Smooth muscle cell (in vitro differentiated cells): ENCODE data around the gene TOPBP1. TPM values are rescaled to one million over a fixed set of nuclear protein-coding genes. Genes with fewer than 3 reads are reported as not detected.

Experiments used
- DNase-seq: peaks from one replicate; lab custom pipeline; 2025; ENCODE audit not compliant: unreplicated experiment; lab: John Stamatoyannopoulos, UW
- H2AFZ ChIP-seq: fragments of 200-600 bp; sonication (generic); 2 replicates; pipeline ENCODE4 v1.6.0; 2016; ENCODE audit warnings: antibody characterized with exemption, low read depth, mild to moderate bottlenecking
- H3F3A ChIP-seq: fragments of 200-600 bp; sonication (generic); 2 replicates; pipeline ENCODE4 v1.6.0; 2017; ENCODE audit warnings: antibody characterized with exemption, low read depth
- H3K27ac ChIP-seq: fragments of 200-600 bp; sonication (generic); 2 replicates; pipeline ENCODE4 v1.5.1; 2016; ENCODE audit warnings: low read depth, mild to moderate bottlenecking
- H3K27me3 ChIP-seq: fragments of 200-600 bp; sonication (generic); 2 replicates; pipeline ENCODE4 v1.6.1; 2016; ENCODE audit warnings: low read depth, mild to moderate bottlenecking
- H3K36me3 ChIP-seq: fragments of 200-600 bp; sonication (generic); 2 replicates; pipeline ENCODE4 v1.5.1; 2016; ENCODE audit warnings: low read depth
- H3K4me1 ChIP-seq: fragments of 200-600 bp; sonication (generic); 2 replicates; pipeline ENCODE4 v1.5.1; 2016; ENCODE audit warnings: low read depth
- H3K4me2 ChIP-seq: fragments of 200-600 bp; sonication (generic); 2 replicates; pipeline ENCODE4 v1.6.0; 2016; ENCODE audit warnings: mild to moderate bottlenecking
- H3K4me3 ChIP-seq: fragments of 200-600 bp; sonication (generic); 2 replicates; pipeline ENCODE4 v1.5.1; 2016; ENCODE audit warnings: mild to moderate bottlenecking
- H3K79me2 ChIP-seq: fragments of 200-600 bp; sonication (generic); 2 replicates; pipeline ENCODE4 v1.6.0; 2016; ENCODE audit warnings: low read depth, mild to moderate bottlenecking
- H3K9ac ChIP-seq: fragments of 200-600 bp; sonication (generic); 2 replicates; pipeline ENCODE4 v1.6.0; 2016; ENCODE audit warnings: low read depth
- H3K9me3 ChIP-seq: fragments of 200-600 bp; sonication (generic); replicated peaks from 2 replicates; pipeline ENCODE4 v1.5.1; 2016; ENCODE audit warnings: low read depth
- H4K20me1 ChIP-seq: fragments of 200-600 bp; sonication (generic); 2 replicates; pipeline ENCODE4 v1.6.0; 2016; ENCODE audit warnings: low read depth
- WGBS: methylation state at CpG from one replicate; pipeline ENCODE4 v1.1.7; 2016; ENCODE audit warnings: low lambda C conversion rate; 5-methylcytosine and 5-hydroxymethylcytosine counted together
- polyA plus RNA-seq: library from polyadenylated mRNA; unstranded; fragments of >200 nt; fragmentation: Nextera tagmentation; extraction: Ambion mirVana; gene quantifications from 2 replicates; pipeline ENCODE4 v1.2.1, GENCODE V29; 2016
- total RNA-seq: library from RNA; depleted of rRNA; stranded (reverse); fragments of >200 nt; gene quantifications from 2 replicates; pipeline ENCODE4 v1.2.3, GENCODE V29; 2014
- TF ChIP-seq, protein P1 (sequence below): fragments of 200-600 bp; sonication (generic); IDR thresholded peaks from 2 replicates; pipeline ENCODE4 v1.5.1; 2017; ENCODE audit warnings: borderline replicate concordance, mild to moderate bottlenecking, antibody characterized with exemption; ENCODE audit not compliant: insufficient read depth, poor library complexity, severe bottlenecking

TOPBP1 gene
- total and polyA plus RNA-seq, 2 experiments from 2014 or later, result 8.3 to 27.5 TPM

DNA sequence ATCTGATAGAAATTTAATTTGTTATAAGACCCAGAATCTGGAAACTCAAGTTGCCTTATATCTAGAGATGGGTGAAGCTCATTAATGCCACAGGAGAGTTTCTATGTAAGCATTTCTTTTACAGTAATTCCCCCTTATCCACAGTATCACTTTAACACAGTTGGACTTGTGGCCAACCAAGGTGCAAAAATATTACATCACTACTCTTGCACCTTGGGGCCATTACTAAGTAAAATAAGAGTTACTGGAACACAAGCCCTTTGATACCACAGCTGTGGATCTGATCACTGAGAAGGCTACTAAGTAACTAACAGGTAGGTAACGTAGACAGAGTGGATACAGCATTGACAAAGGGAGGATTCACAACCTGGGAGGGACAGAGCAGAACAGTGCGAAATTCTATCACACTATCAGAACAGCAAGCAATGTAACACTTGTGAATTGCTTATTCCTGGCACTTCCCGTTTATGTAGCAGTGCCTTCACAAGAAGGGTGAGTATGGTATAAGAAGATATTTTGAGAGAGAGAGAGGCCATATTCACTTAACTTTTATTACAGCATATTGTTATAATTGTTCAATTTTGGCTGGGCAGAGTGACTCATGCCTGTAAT lies 33.9 kb upstream of the TOPBP1 start:
- no peak overlapping the region for H3K9ac ChIP-seq
- no peak overlapping the region for H3K27ac ChIP-seq
- no peaks in the 10 kb centered on the region for H3K9me3 ChIP-seq
- H2AFZ ChIP-seq, result no peak overlapping the region
- DNase-seq, result no peak
- no peaks in the 10 kb centered on the region for H3F3A ChIP-seq
- H3K27me3 ChIP-seq, result no peaks in the 10 kb centered on the region
- no peaks in the 10 kb centered on the region for H3K79me2 ChIP-seq
- no peak overlapping the region for H3K4me2 ChIP-seq
- H3K4me3 ChIP-seq, result no peak overlapping the region
- H4K20me1 ChIP-seq, result no peaks in the 10 kb centered on the region
- no peaks in the 10 kb centered on the region for H3K4me1 ChIP-seq
- TF ChIP-seq, protein P1, sequence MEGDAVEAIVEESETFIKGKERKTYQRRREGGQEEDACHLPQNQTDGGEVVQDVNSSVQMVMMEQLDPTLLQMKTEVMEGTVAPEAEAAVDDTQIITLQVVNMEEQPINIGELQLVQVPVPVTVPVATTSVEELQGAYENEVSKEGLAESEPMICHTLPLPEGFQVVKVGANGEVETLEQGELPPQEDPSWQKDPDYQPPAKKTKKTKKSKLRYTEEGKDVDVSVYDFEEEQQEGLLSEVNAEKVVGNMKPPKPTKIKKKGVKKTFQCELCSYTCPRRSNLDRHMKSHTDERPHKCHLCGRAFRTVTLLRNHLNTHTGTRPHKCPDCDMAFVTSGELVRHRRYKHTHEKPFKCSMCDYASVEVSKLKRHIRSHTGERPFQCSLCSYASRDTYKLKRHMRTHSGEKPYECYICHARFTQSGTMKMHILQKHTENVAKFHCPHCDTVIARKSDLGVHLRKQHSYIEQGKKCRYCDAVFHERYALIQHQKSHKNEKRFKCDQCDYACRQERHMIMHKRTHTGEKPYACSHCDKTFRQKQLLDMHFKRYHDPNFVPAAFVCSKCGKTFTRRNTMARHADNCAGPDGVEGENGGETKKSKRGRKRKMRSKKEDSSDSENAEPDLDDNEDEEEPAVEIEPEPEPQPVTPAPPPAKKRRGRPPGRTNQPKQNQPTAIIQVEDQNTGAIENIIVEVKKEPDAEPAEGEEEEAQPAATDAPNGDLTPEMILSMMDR, result no peak
- 89% methylated on average over 3 of the region's 3 CpGs for WGBS
- H3K36me3 ChIP-seq, result no peaks in the 10 kb centered on the region

DNA sequence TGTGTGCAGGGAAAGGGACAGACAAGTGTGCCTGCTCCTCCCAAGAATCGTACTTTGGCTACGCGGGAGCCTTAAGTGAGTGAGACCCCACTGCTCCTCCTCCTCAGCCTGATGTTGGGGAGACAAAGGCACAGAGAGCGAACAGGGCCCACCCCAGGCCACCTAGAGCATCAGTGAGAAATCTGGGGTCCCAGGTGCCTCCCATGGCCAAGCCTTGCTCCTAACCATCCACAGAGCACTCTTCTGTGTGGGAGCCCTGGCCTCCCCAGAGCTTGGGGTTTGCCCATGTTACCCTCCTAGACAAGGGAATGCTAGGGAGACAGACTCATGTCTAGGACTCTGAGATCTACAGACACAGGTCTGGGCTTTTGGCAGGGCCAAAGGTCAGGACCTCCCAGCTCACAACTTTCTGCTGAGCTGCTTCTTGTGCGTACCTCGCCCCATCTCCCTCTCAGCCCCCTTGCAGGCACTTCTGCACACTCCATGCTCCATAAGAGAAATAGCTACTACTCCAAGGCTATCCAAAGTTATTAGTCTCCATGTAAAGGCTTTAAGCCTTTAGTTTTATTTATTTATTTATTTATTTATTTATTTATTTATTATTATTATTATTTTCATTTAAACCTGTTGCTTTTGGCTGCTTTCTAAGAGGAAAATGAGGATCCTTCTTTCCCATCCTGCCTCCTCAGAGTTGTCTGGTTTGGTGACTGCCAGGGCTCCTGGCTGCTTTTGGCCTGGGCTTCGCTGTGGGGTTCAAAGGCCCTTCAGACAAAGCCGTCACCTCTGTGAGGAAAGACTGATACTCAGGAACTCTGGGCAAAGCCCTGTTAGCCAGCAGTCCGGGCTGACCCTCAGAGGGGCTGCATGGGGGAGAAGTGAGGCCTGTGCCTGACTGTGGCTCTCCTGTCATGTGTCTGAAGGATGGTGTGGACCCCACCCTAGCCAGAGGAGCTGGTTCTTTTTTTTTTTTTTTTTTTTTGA lies 32.8 kb upstream of the TOPBP1 start:
- 96% methylated on average over 9 of the region's 9 CpGs for WGBS
- Histone ChIP-seq H3K4me2 (no peak overlapping the region), H3K27ac (no peak overlapping the region), H3K36me3 (no peaks in the 10 kb centered on the region), H4K20me1 (no peaks in the 10 kb centered on the region), H3K4me3 (no peak overlapping the region), H3F3A (no peaks in the 10 kb centered on the region), H3K27me3 (no peaks in the 10 kb centered on the region), H3K79me2 (no peaks in the 10 kb centered on the region), H3K9ac (no peak overlapping the region), H3K9me3 (no peaks in the 10 kb centered on the region), H2AFZ (no peak overlapping the region), H3K4me1 (no peaks in the 10 kb centered on the region)
- no peak for DNase-seq
- TF ChIP-seq, protein P1, result no peak

DNA sequence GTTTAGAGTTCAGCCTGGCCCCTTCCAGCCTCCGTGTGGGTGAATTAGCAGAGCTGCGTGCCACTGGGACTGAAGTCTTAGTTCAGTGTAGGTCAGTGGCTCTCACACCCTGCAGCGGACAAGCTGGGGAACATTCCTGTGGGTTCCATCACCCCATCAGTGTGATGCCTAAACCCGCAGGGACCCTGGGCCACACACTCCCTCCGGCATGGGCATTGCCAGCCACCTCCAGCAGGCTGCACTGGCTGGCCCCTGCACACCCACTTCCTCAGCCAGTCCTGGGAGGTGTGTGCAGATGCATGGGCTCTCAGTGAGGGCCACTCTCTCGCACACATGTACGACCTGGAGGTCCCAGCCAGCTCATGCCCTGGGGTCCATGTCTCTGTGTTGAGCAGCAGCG lies 32.1 kb upstream of the TOPBP1 start:
- Histone ChIP-seq H3K4me2 (no peak overlapping the region), H3K36me3 (no peaks in the 10 kb centered on the region), H3K4me3 (no peak overlapping the region), H3K9me3 (no peaks in the 10 kb centered on the region), H3F3A (no peaks in the 10 kb centered on the region), H3K27ac (no peak overlapping the region), H3K9ac (no peak overlapping the region), H2AFZ (no peak overlapping the region), H3K4me1 (no peaks in the 10 kb centered on the region), H3K27me3 (no peaks in the 10 kb centered on the region), H3K79me2 (no peaks in the 10 kb centered on the region), H4K20me1 (no peaks in the 10 kb centered on the region)
- no peak for DNase-seq
- TF ChIP-seq, protein P1, result no peak
- 76% methylated on average over 8 of the region's 8 CpGs for WGBS
